HG02943 (cell line): ENCODE data around the gene TANC1.

ENCODE experiments used
- ATAC-seq: cut with Tn5 transposase; IDR thresholded peaks from one replicate; pipeline ENCODE4 v1.9.1; 2021; ENCODE audit warnings: mild to moderate bottlenecking, low read depth, moderate library complexity; ENCODE audit not compliant: unreplicated experiment

TANC1 gene

GRCh38 chr2:158960193-158960592 lies 8.2 kb upstream of the TANC1 start:
- ATAC-seq: no peak

- ATAC-seq: no peak
These were observed 6.4 kb upstream of the TANC1 start for GRCh38 chr2:158962074-158962473.

DNA sequence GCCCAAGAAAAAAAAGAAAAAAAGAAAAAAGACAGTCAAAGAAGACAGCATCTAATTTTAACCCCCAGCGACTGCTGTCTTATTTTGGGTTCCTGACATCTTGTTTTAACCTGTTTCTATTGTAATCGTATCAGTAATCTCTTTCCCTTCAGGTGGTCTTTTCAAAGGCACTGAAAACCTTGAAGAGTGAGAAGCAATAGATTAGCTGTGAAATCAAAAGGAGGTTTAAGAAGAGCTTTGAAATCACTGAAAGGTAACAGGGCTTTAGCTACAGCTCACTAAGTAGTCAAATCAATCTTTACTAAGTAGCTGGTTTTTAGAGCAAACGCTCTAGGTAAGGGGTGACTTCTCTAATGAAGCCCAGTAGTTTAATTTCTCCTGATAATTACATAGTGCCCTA lies 5.4 kb upstream of the TANC1 start:
- ATAC-seq: no peak

DNA sequence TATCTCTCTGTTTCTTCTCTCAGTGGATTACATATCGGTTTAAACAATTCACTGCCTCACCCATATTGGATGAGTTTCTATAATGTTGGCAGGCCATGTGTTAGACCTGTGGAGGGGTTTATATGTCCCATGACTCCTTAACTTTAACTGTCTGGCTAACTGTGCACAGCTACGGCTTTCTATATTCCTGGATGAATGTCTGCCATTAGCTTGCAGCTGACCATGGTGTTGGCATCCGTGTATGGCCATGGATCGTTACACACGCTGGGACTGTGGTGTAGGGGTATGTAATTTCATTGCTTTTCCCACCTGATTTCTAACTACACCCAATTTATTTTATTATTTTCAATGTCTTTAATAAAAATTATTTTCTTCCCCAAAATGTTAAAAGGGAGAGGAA lies 3.3 kb upstream of the TANC1 start:
- no peak for ATAC-seq

GRCh38 chr2:158965641-158966040 lies 2.8 kb upstream of the TANC1 start:
- no peak for ATAC-seq

GRCh38 chr2:158966312-158966711 lies 2.1 kb upstream of the TANC1 start:
- ATAC-seq: no peak

DNA sequence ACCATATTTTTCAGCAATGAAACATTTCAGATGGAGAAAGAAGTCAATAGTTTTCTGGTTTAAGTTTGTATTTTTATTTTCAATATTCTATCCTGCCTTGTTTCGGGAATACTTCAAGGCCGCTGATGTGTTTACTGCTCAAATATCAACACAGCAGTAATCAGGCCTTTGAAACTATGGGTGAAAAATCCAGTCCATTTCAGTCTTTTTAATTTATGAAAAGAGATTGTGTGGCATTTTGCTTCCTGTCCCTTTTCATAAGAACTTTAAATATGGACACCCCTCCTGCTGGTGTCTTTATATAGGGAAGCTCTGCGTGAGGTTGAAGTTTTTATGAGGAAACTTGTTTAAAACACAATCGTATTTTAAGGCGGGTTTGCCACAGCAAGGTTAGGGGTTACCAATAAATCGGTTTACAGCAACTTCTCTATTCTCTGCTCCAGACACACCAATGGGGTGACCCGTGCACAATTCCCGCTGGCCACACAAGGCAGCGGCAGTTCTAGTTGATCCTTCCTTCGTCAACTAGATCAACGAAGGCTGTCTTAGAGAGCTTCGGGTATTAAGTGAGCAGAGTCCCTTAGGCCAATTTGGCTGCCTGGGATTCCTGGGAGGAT lies 1.2 kb upstream of the TANC1 start:
- no peak for ATAC-seq

GRCh38 chr2:158967731-158968395 lies 577 bp upstream of the TANC1 start:
- ATAC-seq: peak; percentile 7

DNA sequence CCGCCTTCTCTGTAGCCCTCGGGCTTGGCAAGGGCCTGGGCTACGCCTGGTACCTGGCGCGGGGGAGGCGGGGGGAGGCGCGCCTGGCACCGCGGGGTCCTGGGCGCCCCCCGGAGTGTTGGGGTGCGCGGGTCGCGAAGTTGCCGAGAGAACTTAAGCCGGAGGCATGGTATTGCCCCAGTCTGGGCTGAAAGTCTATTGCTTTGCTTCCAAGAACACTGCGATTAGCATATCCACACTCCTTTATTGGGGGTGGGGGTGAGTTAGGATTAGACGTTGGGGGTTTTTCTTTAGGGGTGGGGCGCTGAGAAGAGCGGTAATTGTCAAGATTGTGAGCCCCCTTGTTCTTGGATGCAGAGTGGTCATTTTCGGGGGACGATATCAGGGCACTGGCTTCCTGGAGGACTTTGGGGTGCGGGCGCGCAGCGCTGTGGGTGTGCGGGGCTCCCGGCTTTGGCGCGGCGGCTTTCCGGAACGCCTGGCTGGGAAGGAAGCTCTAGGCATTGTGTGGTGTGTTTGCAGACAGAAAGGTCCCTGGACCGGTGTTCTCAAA lies 798 bp downstream of the TANC1 start:
- ATAC-seq: peak; percentile 21

GRCh38 chr2:158969715-158970240 lies 1.3 kb downstream of the TANC1 start:
- ATAC-seq: no peak

DNA sequence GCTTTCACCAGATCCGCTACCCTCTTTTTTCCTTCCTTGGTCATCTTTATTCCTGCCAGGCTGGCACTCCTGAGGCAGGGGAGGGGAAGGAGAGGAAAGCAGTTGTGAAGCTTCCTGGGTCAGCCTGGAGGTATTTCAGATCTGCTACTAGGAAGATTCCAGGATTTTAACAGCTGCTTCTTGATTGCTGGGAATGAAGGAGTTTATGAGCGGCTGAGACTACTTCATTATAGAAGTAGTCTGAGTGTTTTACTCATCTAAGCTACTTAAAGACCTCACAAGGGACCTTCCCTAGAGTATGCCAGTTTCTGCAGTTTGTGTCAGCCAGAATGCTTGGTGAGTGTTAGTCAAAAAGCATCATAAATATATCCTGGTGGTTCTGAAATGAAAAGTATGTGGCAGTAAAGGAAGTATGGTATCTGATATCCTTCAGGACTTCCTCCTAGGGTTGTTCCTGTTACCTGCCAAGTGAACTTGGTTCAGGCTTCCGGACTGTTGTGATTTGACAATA lies 1.9 kb downstream of the TANC1 start:
- ATAC-seq: no peak

DNA sequence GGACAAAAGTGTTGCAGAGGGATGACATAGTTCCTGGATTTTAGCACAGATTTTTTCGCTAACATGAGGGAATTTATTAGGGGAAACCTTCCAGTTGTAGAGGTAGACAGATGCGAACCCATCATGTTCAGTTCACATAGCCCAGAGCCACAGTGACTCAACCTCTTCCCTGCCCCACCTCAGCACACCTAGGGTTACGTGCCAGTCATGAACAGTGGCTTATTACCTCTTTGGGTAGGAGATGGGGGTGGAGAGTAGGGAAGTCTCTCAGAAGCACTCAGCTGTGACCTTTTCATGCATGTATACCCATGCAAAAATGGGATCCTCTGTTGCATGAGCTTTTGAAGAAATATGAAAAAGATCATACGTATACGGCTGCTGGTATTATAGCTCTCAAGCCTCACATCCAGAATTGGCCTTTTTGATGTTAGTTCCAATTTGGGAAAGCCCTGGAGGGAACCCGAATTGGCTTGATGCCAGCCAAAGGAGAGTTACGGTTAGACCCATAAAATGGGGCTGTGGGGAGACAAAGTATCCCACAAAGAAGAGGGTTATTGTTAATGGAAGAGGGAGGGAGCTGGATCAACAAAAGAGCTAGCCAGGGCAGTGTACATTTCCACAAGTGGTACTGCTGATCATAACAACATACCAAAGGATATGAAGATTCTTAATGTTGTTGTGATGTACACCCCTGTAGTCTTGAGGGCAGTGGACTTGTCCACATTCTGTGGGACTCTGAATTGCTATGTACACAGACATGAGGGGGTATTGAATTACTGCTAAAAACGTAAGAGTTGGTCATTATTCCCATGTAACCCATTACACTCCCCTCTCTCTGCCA lies 4.9 kb downstream of the TANC1 start:
- no peak for ATAC-seq

DNA sequence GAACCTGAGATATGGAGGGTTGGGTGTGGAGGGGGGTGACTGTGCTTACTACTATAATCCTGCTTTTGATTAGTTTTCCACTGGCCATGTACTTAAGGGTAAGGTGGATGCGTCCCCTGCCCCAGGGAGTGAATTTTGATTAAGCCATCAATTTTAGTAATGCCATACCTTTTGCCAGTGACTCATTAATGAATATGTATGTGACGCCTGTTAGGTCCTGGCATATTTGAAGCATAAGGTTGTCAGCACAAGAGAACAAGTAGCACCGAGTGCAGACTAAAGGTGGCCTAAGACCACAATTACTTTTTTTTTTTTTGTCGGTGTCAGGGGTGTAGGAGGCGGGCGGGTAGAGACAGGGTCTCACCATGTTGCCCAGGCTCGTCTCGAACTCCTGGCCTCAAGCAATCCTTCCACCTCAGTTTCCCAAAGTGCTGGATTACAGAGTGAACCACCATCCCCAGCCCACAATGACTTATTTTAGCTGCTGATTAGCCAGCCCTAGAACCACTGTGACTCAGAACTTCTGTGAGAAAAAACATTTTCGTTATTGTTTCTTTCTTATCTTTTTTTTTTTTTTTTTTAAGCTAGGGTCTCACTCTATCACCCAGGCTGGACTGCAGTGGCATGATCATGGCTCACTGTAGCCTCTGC lies 7.0 kb downstream of the TANC1 start:
- ATAC-seq: no peak

DNA sequence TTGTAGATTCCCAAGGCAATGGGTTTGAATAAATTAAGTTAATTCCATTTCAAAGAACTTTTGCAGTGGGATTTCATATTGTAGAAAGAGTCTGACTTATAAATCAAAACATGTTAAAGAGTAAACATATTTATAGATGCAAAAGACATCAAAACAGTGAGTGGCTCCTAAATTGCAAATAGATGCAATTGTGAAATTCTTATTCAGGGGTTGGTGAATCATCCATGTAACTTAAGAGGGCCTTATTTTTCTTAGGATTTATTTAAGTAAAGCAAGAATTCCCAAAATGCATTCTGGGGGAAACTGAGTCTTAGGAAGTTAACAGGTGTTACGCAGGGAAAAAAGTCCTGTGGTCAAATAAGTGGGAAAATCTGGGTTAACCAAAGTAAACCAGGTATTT lies 11.3 kb downstream of the TANC1 start:
- ATAC-seq: no peak

GRCh38 chr2:158984604-158985135 lies 16.2 kb downstream of the TANC1 start:
- no peak for ATAC-seq

DNA sequence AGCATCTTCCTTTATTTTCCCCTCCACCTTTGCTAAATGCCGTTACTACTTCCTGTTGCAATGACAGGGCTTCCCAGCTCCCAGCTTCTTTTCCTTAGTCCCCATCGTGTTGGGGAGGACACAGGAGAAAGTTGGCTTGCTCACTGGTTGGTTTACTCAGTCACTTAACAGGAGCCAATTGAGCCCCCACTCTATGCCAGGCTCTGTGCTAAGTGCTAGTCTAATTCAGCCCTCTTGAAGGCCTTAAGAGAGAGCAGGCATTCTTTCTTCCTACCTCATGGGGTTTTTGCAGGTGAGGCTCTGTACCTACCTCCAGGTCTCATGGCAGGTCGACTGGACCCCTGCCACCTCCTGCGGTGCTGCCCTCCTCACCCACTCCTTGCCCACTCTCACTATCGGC lies 20.1 kb downstream of the TANC1 start:
- no peak for ATAC-seq

DNA sequence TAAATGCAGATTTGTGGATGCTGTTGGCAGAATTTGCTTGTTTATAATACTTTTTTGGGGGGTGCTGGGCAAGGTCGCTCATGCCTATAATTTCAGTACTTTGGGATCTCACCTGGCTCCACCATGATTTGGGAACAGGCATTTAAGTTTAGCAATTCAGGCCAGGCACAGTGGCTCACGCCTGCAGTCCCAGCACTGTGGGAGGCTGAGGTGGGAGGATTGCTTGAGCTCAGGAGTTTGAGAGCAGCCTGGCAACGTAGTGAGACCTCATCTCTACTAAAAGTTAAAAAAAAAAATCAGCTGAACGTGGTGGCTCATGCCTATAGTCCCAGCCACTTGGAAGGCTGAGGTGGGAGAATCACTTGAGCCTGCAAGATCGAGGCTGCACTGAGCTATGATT lies 20.7 kb downstream of the TANC1 start:
- ATAC-seq: no peak

GRCh38 chr2:158990397-158991214 lies 22.2 kb downstream of the TANC1 start:
- no peak for ATAC-seq

DNA sequence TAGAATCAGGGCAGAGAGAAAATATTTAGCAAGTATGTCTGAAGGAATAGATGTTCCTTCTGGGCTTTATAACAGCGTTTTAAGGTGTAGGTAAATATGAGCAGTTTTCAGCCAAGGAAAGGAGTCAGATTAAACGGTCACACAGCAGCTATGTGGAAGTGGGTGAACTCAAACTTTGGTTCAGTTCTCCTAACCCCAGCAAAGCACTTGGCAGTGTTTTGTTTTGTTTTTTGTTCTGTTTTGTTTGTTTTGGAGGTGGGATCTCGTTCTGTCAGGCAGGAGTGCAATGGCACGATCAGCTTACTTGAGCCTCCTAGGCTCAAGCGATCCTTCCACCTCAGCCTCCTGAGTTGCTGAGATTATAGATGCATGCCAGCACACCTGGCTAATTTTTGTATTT lies 24.6 kb downstream of the TANC1 start:
- ATAC-seq: no peak
